ENCODE data around the gene EMID1.

EMID1 gene

GRCh38 chr22:29194184-29194583 is 11.5 kb upstream of the EMID1 start:
- no peak for FAIRE-seq
- peak; percentile 8 for DNase-seq (ENCODE audit: low spot score)

- FAIRE-seq: no peak
Measured at GRCh38 chr22:29195118-29195963, 10.4 kb upstream of the EMID1 start.

GRCh38 chr22:29195964-29196666 is 9.6 kb upstream of the EMID1 start:
- FAIRE-seq: no peak
- DNase-seq (ENCODE audit: low spot score): no peak

More at GRCh38 chr22:29195118-29195963, 10.4 kb upstream of the EMID1 start:
- no peak for DNase-seq (ENCODE audit: low spot score)

- DNase-seq (ENCODE audit: low spot score) (no peak), FAIRE-seq (no peak)
Measured at GRCh38 chr22:29197096-29197495, 8.6 kb upstream of the EMID1 start.

- FAIRE-seq (no peak), DNase-seq (ENCODE audit: low spot score) (no peak)
Measured at GRCh38 chr22:29198240-29198639, 7.5 kb upstream of the EMID1 start.

- DNase-seq (ENCODE audit: low spot score): no peak
- no peak for FAIRE-seq
Measured at GRCh38 chr22:29199702-29200400, 5.8 kb upstream of the EMID1 start.

- DNase-seq (ENCODE audit: low spot score) (no peak), FAIRE-seq (no peak)
Measured at GRCh38 chr22:29200901-29201300, 4.8 kb upstream of the EMID1 start.

GRCh38 chr22:29201782-29202181 is 3.9 kb upstream of the EMID1 start:
- FAIRE-seq (no peak), DNase-seq (ENCODE audit: low spot score) (no peak)

- DNase-seq (ENCODE audit: low spot score) (no peak), FAIRE-seq (no peak)
Measured at GRCh38 chr22:29202212-29203192, 3.2 kb upstream of the EMID1 start.

GRCh38 chr22:29203488-29204454 is 1.9 kb upstream of the EMID1 start:
- FAIRE-seq (no peak), DNase-seq (ENCODE audit: low spot score) (no peak)

GRCh38 chr22:29204455-29205183 is 1.1 kb upstream of the EMID1 start:
- FAIRE-seq (no peak), DNase-seq (ENCODE audit: low spot score) (no peak)

- no peak for DNase-seq (ENCODE audit: low spot score)
- FAIRE-seq: no peak
Measured at GRCh38 chr22:29205252-29205593, 473 bp upstream of the EMID1 start.

- FAIRE-seq (no peak), DNase-seq (ENCODE audit: low spot score) (no peak)
Measured at GRCh38 chr22:29206372-29207242, 911 bp downstream of the EMID1 start.

GRCh38 chr22:29207243-29207550 is 1.5 kb downstream of the EMID1 start:
- FAIRE-seq (no peak), DNase-seq (ENCODE audit: low spot score) (no peak)

- FAIRE-seq (no peak), DNase-seq (ENCODE audit: low spot score) (no peak)
Measured at GRCh38 chr22:29207562-29208501, 2.1 kb downstream of the EMID1 start.

- FAIRE-seq: no peak
- no peak for DNase-seq (ENCODE audit: low spot score)
Measured at GRCh38 chr22:29208502-29208862, 2.8 kb downstream of the EMID1 start.

GRCh38 chr22:29208879-29209623 is 3.4 kb downstream of the EMID1 start:
- DNase-seq (ENCODE audit: low spot score) (no peak), FAIRE-seq (no peak)
